Measurements from ENCODE around the gene PRKD2.
A peak's percentile ranks its signal among the peaks of the same experiment; 100 is the strongest.

Gene PRKD2

GRCh38 chr19:46685189-46685588 is 31.7 kb downstream of the PRKD2 start:
- no peak overlapping the region for H3K4me3 ChIP-seq (ENCODE audit: low read depth, low read length)
- no peak for DNase-seq (ENCODE audit: low read depth)
- TF ChIP-seq CTCF (IDR thresholded peaks at IDR 0.05; ENCODE audit: low read depth, low read length, missing control alignments), result no peak

GRCh38 chr19:46678110-46678732 is 38.7 kb downstream of the PRKD2 start:
- peak; percentile 13 for DNase-seq (ENCODE audit: low read depth)
- TF ChIP-seq CTCF (IDR thresholded peaks at IDR 0.05; ENCODE audit: low read depth, low read length, missing control alignments), result no peak
- H3K4me3 ChIP-seq (ENCODE audit: low read depth, low read length), result no peak overlapping the region

- no peak overlapping the region for H3K4me3 ChIP-seq (ENCODE audit: low read depth, low read length)
- DNase-seq (ENCODE audit: low read depth), result no peak
Observed at GRCh38 chr19:46674416-46675178, 42.3 kb downstream of the PRKD2 start.

GRCh38 chr19:46670813-46671212 is 46.1 kb downstream of the PRKD2 start:
- TF ChIP-seq CTCF (IDR thresholded peaks at IDR 0.05; ENCODE audit: low read depth, low read length, missing control alignments), result no peak
- no peak for DNase-seq (ENCODE audit: low read depth)
- H3K4me3 ChIP-seq (ENCODE audit: low read depth, low read length), result no peak overlapping the region

More at GRCh38 chr19:46674416-46675178, 42.3 kb downstream of the PRKD2 start:
- TF ChIP-seq CTCF (IDR thresholded peaks at IDR 0.05; ENCODE audit: low read depth, low read length, missing control alignments), result no peak

- DNase-seq (ENCODE audit: low read depth), result no peak
- no peak overlapping the region for H3K4me3 ChIP-seq (ENCODE audit: low read depth, low read length)
- no peak for TF ChIP-seq CTCF (IDR thresholded peaks at IDR 0.05; ENCODE audit: low read depth, low read length, missing control alignments)
Observed at GRCh38 chr19:46668662-46669061, 48.3 kb downstream of the PRKD2 start.

GRCh38 chr19:46665072-46665471 is 51.8 kb downstream of the PRKD2 start:
- no peak for DNase-seq (ENCODE audit: low read depth)
- no peak overlapping the region for H3K4me3 ChIP-seq (ENCODE audit: low read depth, low read length)
- TF ChIP-seq CTCF (IDR thresholded peaks at IDR 0.05; ENCODE audit: low read depth, low read length, missing control alignments), result no peak

Data from GM12864 (cell line).